ENCODE measurements around the gene PTGDS. TPM values are rescaled to one million over a fixed set of nuclear protein-coding genes. Genes with fewer than 3 reads are reported as not detected.

Gene PTGDS
- polyA plus RNA-seq, 4 donors = 0.86 to 38.0 (median 19.4) TPM

DNA sequence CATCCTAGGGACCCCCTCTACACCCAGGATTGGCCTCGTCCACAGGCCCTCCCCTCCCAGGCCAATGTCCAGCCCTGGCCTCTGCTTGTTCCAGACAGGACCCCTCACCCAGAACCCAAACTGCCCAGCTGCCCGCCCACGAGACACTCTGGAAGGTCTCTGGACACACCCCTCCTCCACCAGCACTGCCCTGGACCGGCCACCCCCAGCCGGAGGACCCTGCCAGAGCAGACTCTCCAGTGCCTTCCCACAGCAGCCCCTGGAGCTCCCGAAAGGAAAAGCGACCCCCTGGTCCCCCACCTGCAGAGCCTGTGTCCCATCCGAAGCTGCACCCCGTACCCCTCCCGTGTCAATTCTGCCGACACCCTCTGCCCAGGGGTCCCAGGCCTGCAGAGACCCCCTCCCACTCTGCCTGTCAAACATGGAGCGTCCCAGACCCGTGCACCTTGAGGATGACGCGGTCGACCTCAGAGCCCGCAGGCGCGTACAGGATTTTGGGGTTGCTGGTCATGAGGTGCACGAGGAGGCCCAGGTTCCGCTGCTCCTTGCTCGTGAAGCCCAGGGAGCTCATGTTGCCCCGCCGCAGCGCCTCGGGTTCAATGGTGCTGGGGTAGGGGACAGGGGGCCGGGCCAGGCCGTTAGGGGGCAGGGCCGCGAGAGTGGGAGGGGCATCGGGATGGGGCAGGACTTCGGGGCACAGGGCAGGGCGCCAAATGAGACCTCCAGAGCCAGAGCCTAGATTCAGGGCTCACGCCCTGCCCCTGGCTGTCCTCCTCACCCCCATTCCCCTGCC, 42.8 kb downstream of the PTGDS start:
- WGBS, 3 donors = 90 to 94% (median 92%) methylated on average over 34 of the region's 34 CpGs
- Histone ChIP-seq H3K27me3 (ENCODE audit: control insufficient read depth in 3 of 3, insufficient read depth in 3 of 3, low read length in 3 of 3) (no peaks in the 10 kb centered on the region), H3K4me3 (ENCODE audit: low read depth in 1 of 3, low read length in 3 of 3) (no peak overlapping the region), H3K36me3 (ENCODE audit: control insufficient read depth in 3 of 3, insufficient read depth in 2 of 3, low read depth in 1 of 3, low read length in 3 of 3) (peaks cover 0 to 55% (median 3%) of the 10 kb centered on the region in 3 donors), H3K27ac (ENCODE audit: low read depth in 1 of 3, low read length in 2 of 3) (no peak overlapping the region), H3K4me1 (ENCODE audit: control insufficient read depth in 3 of 3, insufficient read depth in 2 of 3, low read depth in 1 of 3, low read length in 2 of 3) (peaks cover 0 to 21% (median 4%) of the 10 kb centered on the region in 3 donors), H3K9me3 (ENCODE audit: control insufficient read depth in 2 of 2, insufficient read depth in 1 of 2, low read depth in 1 of 2, low read length in 1 of 2) (peaks cover 0 to 4% of the 10 kb centered on the region in 2 donors)
- DNase-seq = no peak
- no peak for FAIRE-seq

DNA sequence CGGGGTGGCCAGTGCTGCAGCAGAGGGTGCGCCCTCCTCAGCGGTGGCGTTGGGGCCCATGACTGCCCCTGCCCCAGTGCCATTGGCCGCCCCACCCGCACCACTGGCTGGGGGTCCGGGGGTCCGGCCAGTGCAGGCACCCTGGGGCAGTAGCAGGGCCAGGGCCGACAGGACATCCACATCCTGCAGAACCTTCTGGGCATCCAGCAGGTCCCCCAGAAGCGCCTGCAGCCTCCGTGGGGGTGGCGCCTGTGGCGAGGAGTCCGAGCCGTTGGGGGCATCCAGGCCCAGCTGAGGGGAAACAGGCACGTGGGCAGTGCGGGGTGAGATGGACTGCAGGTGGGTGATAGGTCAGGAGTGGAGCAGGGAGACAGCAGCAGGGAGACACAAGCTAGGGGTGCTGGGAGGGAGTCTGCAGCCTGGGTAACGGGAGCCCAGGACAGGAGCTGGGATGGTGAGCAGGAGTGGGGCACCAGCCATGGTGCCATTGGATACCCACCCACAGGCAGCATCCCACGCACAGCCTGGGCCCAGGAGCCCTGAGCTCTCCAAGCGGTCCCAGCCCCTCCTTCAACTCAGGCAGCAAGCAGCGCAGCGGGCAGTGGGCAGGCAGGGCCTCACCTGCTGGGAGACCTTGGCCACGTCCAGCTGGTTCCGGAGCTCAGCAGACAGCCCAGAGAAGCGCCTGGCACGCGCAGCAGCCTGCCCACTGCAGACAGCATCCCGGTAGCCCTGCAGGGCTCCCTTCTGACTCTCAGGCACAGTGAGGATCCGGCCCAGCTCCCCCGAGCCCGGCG, 43.7 kb downstream of the PTGDS start:
- Histone ChIP-seq H3K27me3 (ENCODE audit: control insufficient read depth in 3 of 3, insufficient read depth in 3 of 3, low read length in 3 of 3) (no peaks in the 10 kb centered on the region), H3K36me3 (ENCODE audit: control insufficient read depth in 3 of 3, insufficient read depth in 2 of 3, low read depth in 1 of 3, low read length in 3 of 3) (peaks cover 0 to 48% (median 3%) of the 10 kb centered on the region in 3 donors), H3K27ac (ENCODE audit: low read depth in 1 of 3, low read length in 2 of 3) (no peak overlapping the region), H3K9me3 (ENCODE audit: control insufficient read depth in 2 of 2, insufficient read depth in 1 of 2, low read depth in 1 of 2, low read length in 1 of 2) (no peaks in the 10 kb centered on the region), H3K4me3 (ENCODE audit: low read depth in 1 of 3, low read length in 3 of 3) (no peak overlapping the region), H3K4me1 (ENCODE audit: control insufficient read depth in 3 of 3, insufficient read depth in 2 of 3, low read depth in 1 of 3, low read length in 2 of 3) (peaks cover 0 to 24% (median 4%) of the 10 kb centered on the region in 3 donors)
- 70 to 89% (median 86%) methylated on average over 29 to 32 of the region's 32 CpGs for WGBS, 3 donors
- DNase-seq = no peak
- FAIRE-seq = no peak

DNA sequence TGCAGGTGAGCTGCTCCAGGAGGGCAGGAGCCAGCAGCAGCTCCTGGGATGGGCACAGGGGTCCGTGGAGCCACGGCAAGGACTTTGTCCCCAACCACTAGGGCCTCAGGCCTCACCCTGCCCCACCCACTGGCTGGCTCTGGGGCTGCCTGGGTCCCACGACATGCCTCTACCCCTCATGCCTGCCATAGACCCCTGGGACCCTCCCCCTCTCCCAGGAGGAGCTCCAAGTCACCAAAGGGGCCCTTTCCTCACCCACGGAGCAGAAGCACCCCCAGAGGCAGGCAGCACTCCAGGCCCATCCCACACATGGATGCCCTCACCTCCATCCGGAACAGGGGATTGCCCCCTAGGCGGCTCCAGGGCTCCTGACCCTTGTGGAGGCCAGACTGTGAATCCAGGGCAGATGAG, 44.3 kb downstream of the PTGDS start:
- H3K4me3 ChIP-seq (ENCODE audit: low read depth in 1 of 3, low read length in 3 of 3) = no peak overlapping the region
- no peak overlapping the region for H3K27ac ChIP-seq (ENCODE audit: low read depth in 1 of 3, low read length in 2 of 3)
- H3K4me1 ChIP-seq (ENCODE audit: control insufficient read depth in 3 of 3, insufficient read depth in 2 of 3, low read depth in 1 of 3, low read length in 2 of 3) = peaks cover 0 to 26% (median 4%) of the 10 kb centered on the region in 3 donors
- WGBS, 3 donors = 17 to 66% (median 54%) methylated on average over 6 of the region's 6 CpGs
- no peaks in the 10 kb centered on the region for H3K9me3 ChIP-seq (ENCODE audit: control insufficient read depth in 2 of 2, insufficient read depth in 1 of 2, low read depth in 1 of 2, low read length in 1 of 2)
- FAIRE-seq = no peak
- no peaks in the 10 kb centered on the region for H3K27me3 ChIP-seq (ENCODE audit: control insufficient read depth in 3 of 3, insufficient read depth in 3 of 3, low read length in 3 of 3)
- H3K36me3 ChIP-seq (ENCODE audit: control insufficient read depth in 3 of 3, insufficient read depth in 2 of 3, low read depth in 1 of 3, low read length in 3 of 3) = peaks cover 0 to 42% (median 3%) of the 10 kb centered on the region in 3 donors
- DNase-seq = peak in 1 of 2 donors; percentile 54

DNA sequence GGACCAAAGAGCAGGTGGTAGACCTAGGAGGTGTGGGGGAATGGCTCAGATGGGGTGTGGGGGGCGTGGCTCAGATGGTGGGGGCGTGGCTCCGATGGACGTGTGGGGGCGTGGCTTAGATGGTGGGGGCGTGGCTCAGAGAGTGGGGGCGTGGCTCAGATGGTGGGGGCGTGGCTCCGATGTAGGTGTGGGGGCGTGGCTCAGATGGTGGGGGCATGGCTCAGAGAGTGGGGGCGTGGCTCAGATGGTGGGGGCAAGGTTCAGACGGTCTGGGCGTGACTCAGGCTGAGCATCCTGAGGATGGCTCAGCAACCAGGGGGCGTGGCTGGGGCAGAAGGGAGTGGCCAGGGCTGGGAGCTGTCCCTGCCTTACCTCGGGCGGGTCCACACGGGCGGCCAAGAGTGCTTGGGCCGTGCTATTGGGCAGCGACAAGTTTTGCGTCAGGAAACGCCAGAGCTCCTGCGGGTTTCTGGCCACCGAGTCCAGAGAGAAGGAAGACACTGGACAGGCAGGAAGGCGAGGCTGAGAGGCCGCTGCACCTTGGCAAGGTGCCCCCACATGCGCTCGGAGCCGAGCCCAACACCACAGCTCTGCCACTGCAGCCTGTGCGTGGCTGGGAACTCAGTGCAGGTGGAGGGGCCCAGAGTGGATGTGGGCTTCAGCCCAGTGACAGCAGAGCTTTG, 44.8 kb downstream of the PTGDS start:
- DNase-seq (peak; percentile 95 to 97), FAIRE-seq (no peak)
- peaks cover 0 to 30% (median 4%) of the 10 kb centered on the region in 3 donors for H3K4me1 ChIP-seq (ENCODE audit: control insufficient read depth in 3 of 3, insufficient read depth in 2 of 3, low read depth in 1 of 3, low read length in 2 of 3)
- H3K36me3 ChIP-seq (ENCODE audit: control insufficient read depth in 3 of 3, insufficient read depth in 2 of 3, low read depth in 1 of 3, low read length in 3 of 3) = peaks cover 0 to 36% (median 3%) of the 10 kb centered on the region in 3 donors
- peaks cover 0 to under 1% (median 0%) of the 10 kb centered on the region in 3 donors for H3K27me3 ChIP-seq (ENCODE audit: control insufficient read depth in 3 of 3, insufficient read depth in 3 of 3, low read length in 3 of 3)
- H3K9me3 ChIP-seq (ENCODE audit: control insufficient read depth in 2 of 2, insufficient read depth in 1 of 2, low read depth in 1 of 2, low read length in 1 of 2) = no peaks in the 10 kb centered on the region
- peak overlapping the region in 2 of 3 donors; percentile 80 to 89 for H3K27ac ChIP-seq (ENCODE audit: low read depth in 1 of 3, low read length in 2 of 3)
- 10 to 43% (median 37%) methylated on average over 23 to 30 of the region's 30 CpGs for WGBS, 3 donors
- H3K4me3 ChIP-seq (ENCODE audit: low read depth in 1 of 3, low read length in 3 of 3) = no peak overlapping the region

DNA sequence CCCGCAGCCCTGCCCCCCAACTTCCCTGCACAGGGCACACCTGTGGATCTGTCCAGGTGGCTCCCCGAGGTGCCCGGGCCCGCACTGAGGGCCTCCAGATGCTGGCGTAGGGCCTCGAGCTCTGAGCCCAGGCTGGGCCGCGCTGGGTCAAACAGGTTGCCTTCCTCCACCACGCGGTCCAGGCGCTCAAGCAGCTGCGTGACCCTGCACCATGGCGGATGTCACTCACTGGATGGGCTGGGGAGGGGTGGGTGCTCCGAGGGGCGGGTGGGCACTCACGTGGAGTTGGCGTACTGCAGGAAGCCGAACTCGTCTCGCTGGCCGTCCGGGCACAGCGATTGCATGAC, 45.3 kb downstream of the PTGDS start:
- Histone ChIP-seq H3K27ac (ENCODE audit: low read depth in 1 of 3, low read length in 2 of 3) (peak overlapping the region in 2 of 3 donors; percentile 80 to 89), H3K36me3 (ENCODE audit: control insufficient read depth in 3 of 3, insufficient read depth in 2 of 3, low read depth in 1 of 3, low read length in 3 of 3) (peaks cover 0 to 31% (median 2%) of the 10 kb centered on the region in 3 donors), H3K4me1 (ENCODE audit: control insufficient read depth in 3 of 3, insufficient read depth in 2 of 3, low read depth in 1 of 3, low read length in 2 of 3) (peaks cover 0 to 35% (median 4%) of the 10 kb centered on the region in 3 donors), H3K9me3 (ENCODE audit: control insufficient read depth in 2 of 2, insufficient read depth in 1 of 2, low read depth in 1 of 2, low read length in 1 of 2) (no peaks in the 10 kb centered on the region), H3K4me3 (ENCODE audit: low read depth in 1 of 3, low read length in 3 of 3) (no peak overlapping the region), H3K27me3 (ENCODE audit: control insufficient read depth in 3 of 3, insufficient read depth in 3 of 3, low read length in 3 of 3) (peaks cover 0 to 4% (median 0%) of the 10 kb centered on the region in 3 donors)
- 49 to 84% (median 55%) methylated on average over 15 to 23 of the region's 23 CpGs for WGBS, 3 donors
- FAIRE-seq = no peak
- no peak for DNase-seq

DNA sequence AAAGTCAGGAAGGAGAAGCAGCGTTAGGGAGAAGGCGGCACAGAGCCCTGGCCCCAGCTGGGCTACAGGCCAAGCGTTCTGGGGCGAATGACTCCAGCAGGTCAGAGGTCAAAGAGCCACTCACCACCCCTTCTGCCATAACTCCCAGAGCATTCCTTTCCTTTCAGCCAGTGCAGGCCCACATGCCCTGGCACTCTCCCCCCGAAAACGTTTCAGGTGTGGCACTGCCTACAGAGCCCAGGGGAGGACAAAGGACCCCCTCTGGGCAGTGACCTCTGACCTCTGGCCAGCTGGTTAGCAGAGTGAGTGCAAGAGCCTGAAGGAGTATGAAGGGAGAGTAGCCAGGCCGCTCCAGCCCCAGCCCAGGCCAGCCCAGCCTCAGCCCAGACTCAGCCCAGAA, 45.9 kb downstream of the PTGDS start:
- FAIRE-seq (no peak), DNase-seq (no peak)
- Histone ChIP-seq H3K9me3 (ENCODE audit: control insufficient read depth in 2 of 2, insufficient read depth in 1 of 2, low read depth in 1 of 2, low read length in 1 of 2) (no peaks in the 10 kb centered on the region), H3K4me3 (ENCODE audit: low read depth in 1 of 3, low read length in 3 of 3) (no peak overlapping the region), H3K27ac (ENCODE audit: low read depth in 1 of 3, low read length in 2 of 3) (no peak overlapping the region), H3K4me1 (ENCODE audit: control insufficient read depth in 3 of 3, insufficient read depth in 2 of 3, low read depth in 1 of 3, low read length in 2 of 3) (peaks cover 0 to 35% (median 4%) of the 10 kb centered on the region in 3 donors), H3K27me3 (ENCODE audit: control insufficient read depth in 3 of 3, insufficient read depth in 3 of 3, low read length in 3 of 3) (peaks cover 0 to 4% (median 0%) of the 10 kb centered on the region in 3 donors), H3K36me3 (ENCODE audit: control insufficient read depth in 3 of 3, insufficient read depth in 2 of 3, low read depth in 1 of 3, low read length in 3 of 3) (peaks cover 0 to 26% (median 0%) of the 10 kb centered on the region in 3 donors)
- 43 to 67% (median 59%) methylated on average over 6 to 7 of the region's 7 CpGs for WGBS, 3 donors

DNA sequence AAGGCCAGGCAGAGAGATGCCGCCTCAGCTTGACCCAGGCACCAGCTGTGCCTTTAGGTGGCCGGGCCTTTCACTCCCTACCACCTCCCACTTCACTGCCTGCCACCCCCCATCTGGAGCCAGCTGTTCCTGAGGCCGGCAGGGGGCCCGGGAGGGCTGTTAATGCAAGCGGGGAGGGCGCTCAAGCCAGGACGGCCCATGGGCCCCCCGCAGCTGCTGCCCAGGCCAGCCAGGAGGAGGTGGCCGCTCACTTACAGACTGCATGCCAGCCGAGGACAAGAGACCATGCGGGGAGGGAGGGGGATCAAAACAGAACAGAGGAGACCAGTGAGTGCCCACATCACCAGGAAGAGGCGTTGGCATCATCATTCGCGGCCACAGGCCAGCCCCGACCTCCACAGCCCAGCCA, 46.3 kb downstream of the PTGDS start:
- Histone ChIP-seq H3K27ac (ENCODE audit: low read depth in 1 of 3, low read length in 2 of 3) (no peak overlapping the region), H3K27me3 (ENCODE audit: control insufficient read depth in 3 of 3, insufficient read depth in 3 of 3, low read length in 3 of 3) (peaks cover 0 to 4% (median 0%) of the 10 kb centered on the region in 3 donors), H3K36me3 (ENCODE audit: control insufficient read depth in 3 of 3, insufficient read depth in 2 of 3, low read depth in 1 of 3, low read length in 3 of 3) (peaks cover 0 to 26% (median 0%) of the 10 kb centered on the region in 3 donors), H3K4me3 (ENCODE audit: low read depth in 1 of 3, low read length in 3 of 3) (no peak overlapping the region), H3K9me3 (ENCODE audit: control insufficient read depth in 2 of 2, insufficient read depth in 1 of 2, low read depth in 1 of 2, low read length in 1 of 2) (no peaks in the 10 kb centered on the region), H3K4me1 (ENCODE audit: control insufficient read depth in 3 of 3, insufficient read depth in 2 of 3, low read depth in 1 of 3, low read length in 2 of 3) (peaks cover 0 to 39% (median 4%) of the 10 kb centered on the region in 3 donors)
- FAIRE-seq (no peak), DNase-seq (no peak)
- whole genome bisulfite sequencing, 3 donors = 82 to 88% (median 83%) methylated on average over 15 of the region's 15 CpGs

DNA sequence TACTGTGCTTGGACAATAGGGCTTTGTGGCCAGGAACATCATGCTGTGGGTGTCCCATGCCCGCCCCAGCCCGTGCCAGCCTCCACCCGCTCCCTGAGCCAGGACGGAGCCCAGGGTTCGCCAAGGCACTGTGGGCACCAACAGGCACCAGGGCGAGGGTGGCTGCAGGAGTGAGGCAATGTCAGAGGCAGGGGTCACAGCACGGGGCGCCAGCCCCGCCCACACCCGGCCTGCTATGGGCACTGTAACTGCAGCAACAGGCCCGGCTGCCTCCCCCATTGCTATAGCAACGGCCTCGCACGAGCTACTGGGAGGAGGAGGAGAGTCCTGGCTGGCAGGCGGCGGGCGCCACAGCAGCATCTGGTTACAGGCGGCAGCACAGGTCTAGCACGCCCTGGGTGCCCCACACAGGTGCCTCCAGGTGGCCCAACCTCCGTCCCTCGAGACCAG, 48.2 kb downstream of the PTGDS start:
- WGBS, 3 donors = 27 to 64% (median 39%) methylated on average over 18 to 21 of the region's 21 CpGs
- DNase-seq = peak; percentile 32 to 42
- Histone ChIP-seq H3K27me3 (ENCODE audit: control insufficient read depth in 3 of 3, insufficient read depth in 3 of 3, low read length in 3 of 3) (peaks cover 0 to 10% (median 0%) of the 10 kb centered on the region in 3 donors), H3K4me3 (ENCODE audit: low read depth in 1 of 3, low read length in 3 of 3) (no peak overlapping the region), H3K9me3 (ENCODE audit: control insufficient read depth in 2 of 2, insufficient read depth in 1 of 2, low read depth in 1 of 2, low read length in 1 of 2) (no peaks in the 10 kb centered on the region), H3K36me3 (ENCODE audit: control insufficient read depth in 3 of 3, insufficient read depth in 2 of 3, low read depth in 1 of 3, low read length in 3 of 3) (peaks cover 0 to 16% (median 0%) of the 10 kb centered on the region in 3 donors), H3K27ac (ENCODE audit: low read depth in 1 of 3, low read length in 2 of 3) (peak overlapping the region in 1 of 3 donors; percentile 23), H3K4me1 (ENCODE audit: control insufficient read depth in 3 of 3, insufficient read depth in 2 of 3, low read depth in 1 of 3, low read length in 2 of 3) (peaks cover 0 to 57% (median 4%) of the 10 kb centered on the region in 3 donors)
- FAIRE-seq = no peak

Data from small intestine (tissue), 7 donors.